K562 (cell line): ENCODE results near the gene RIOK3. TPM values are rescaled to one million over a fixed set of nuclear protein-coding genes. Genes with fewer than 3 reads are reported as not detected.
A peak's percentile ranks its signal among the peaks of the same experiment; 100 is the strongest.

Experiments used
- HLTF ChIP-seq: fragments of 450-650 bp; IDR thresholded peaks from 2 replicates; pipeline ENCODE4 v1.6.1; 2016
- MXI1 ChIP-seq: IDR thresholded peaks from 2 replicates; pipeline ENCODE4 v1.6.1; 2011; ENCODE audit warnings: low read depth, mild to moderate bottlenecking, improper control_type of control experiment, low read length
- MYNN ChIP-seq, 2 experiments: sonication (generic); formaldehyde crosslinking in 1 of 2; IDR thresholded peaks; 2 replicates each; pipeline versions ENCODE4 v1.5.0 to v1.6.1; 2016 to 2020; ENCODE audit warnings: antibody characterized with exemption in 1 of 2, missing genetic modification reagents in 1 of 2
- NBN ChIP-seq: fragments of 450-650 bp; IDR thresholded peaks from 2 replicates; pipeline ENCODE4 v1.6.1; 2016; ENCODE audit warnings: low read depth, mild to moderate bottlenecking
- PTRF ChIP-seq: fragments of 450-650 bp; IDR thresholded peaks from 2 replicates; pipeline ENCODE4 v1.6.1; 2016; ENCODE audit warnings: mild to moderate bottlenecking, missing genetic modification characterization, missing compliant biosample characterization
- RB1 ChIP-seq: fragments of 450-650 bp; IDR thresholded peaks from 2 replicates; pipeline ENCODE4 v1.6.1; 2017; ENCODE audit warnings: low read depth, mild to moderate bottlenecking
- SAFB2 ChIP-seq: fragments of 200-400 bp; formaldehyde crosslinking; IDR thresholded peaks from 2 replicates; pipeline ENCODE4 v1.6.1; 2018; ENCODE audit warnings: borderline replicate concordance, low read length, low read depth, moderate library complexity; ENCODE audit not compliant: severe bottlenecking
- SMARCE1 ChIP-seq: fragments of 450-650 bp; IDR thresholded peaks from 2 replicates; pipeline ENCODE4 v1.7.1; 2016; ENCODE audit warnings: mild to moderate bottlenecking
- TCF15 ChIP-seq: fragments of 250-450 bp; sonication (Bioruptor Pico); IDR thresholded peaks from 2 replicates; pipeline ENCODE4 v1.8.0; 2022; ENCODE audit warnings: moderate library complexity, mild to moderate bottlenecking, inconsistent platforms
- YY1 ChIP-seq, 3 experiments: IDR thresholded peaks; 2 replicates each; pipeline ENCODE4 v1.6.1; 2011; ENCODE audit warnings: low read length in 2 of 3, mild to moderate bottlenecking in 2 of 3, moderate library complexity in 2 of 3, borderline replicate concordance in 1 of 3, control low read depth in 1 of 3, low read depth in 1 of 3; ENCODE audit not compliant: insufficient read depth in 3 of 3, insufficient replicate concordance in 2 of 3, control insufficient read depth in 1 of 3, insufficient read length in 1 of 3; ENCODE audit errors: extremely low read depth in 1 of 3
- ZBTB49 ChIP-seq: sonication (generic); formaldehyde crosslinking; IDR thresholded peaks from 2 replicates; pipeline ENCODE4 v1.8.0; 2022; ENCODE audit warnings: missing genetic modification reagents, mild to moderate bottlenecking, borderline replicate concordance
- ZNF224 ChIP-seq: sonication (generic); formaldehyde crosslinking; IDR thresholded peaks from 2 replicates; pipeline ENCODE4 v1.8.0; 2022; ENCODE audit warnings: mild to moderate bottlenecking, missing genetic modification reagents
- ZNF717 ChIP-seq: fragments of 250-450 bp; sonication (Bioruptor Pico); IDR thresholded peaks from 2 replicates; pipeline ENCODE4 v1.5.0; 2021
- ZNF780A ChIP-seq: fragments of 250-450 bp; sonication (Bioruptor Pico); IDR thresholded peaks from 2 replicates; pipeline ENCODE4 v1.5.0; 2021; ENCODE audit warnings: mild to moderate bottlenecking
- polyA plus RNA-seq, 8 experiments: library from polyadenylated mRNA; depleted of rRNA in 4 of 8; stranded (reverse) in 5 of 8; unstranded in 3 of 8; fragments of >200 nt; fragmentation: Nextera tagmentation in 2 of 8; fragmentation: Illumina TruSeq in 1 of 8; extraction: Ambion mirVana in 2 of 8; extraction: Trizol in 1 of 8; gene quantifications; 2 replicates each; pipeline versions ENCODE4 v1.2.1 to v1.2.3, GENCODE V29; 2011 to 2014; ENCODE audit warnings: inconsistent platforms in 1 of 8, missing spikeins in 1 of 8
- total RNA-seq, 7 experiments: library from RNA; depleted of rRNA in 6 of 7; stranded (reverse); fragments of >200 nt in 6 of 7; fragmentation: Illumina TruSeq in 2 of 7; extraction: Trizol in 2 of 7; gene quantifications; 2 replicates each; pipeline versions ENCODE4 v1.2.1 to v1.2.3, GENCODE V29; 2011 to 2021; ENCODE audit warnings: low replicate concordance in 1 of 7
- TF ChIP-seq, protein P1 (sequence below): IDR thresholded peaks from 3 replicates; pipeline ENCODE4 v1.6.1; 2011; ENCODE audit warnings: borderline replicate concordance, mild to moderate bottlenecking, moderate library complexity; ENCODE audit not compliant: insufficient read length; ENCODE audit errors: extremely low read depth
- TF ChIP-seq, protein P2 (sequence below): fragments of 250-450 bp; sonication (Bioruptor Pico); IDR thresholded peaks from 2 replicates; pipeline ENCODE4 v1.5.0; 2020; ENCODE audit warnings: mild to moderate bottlenecking, borderline replicate concordance
- TF ChIP-seq, protein P3 (sequence below): sonication (generic); formaldehyde crosslinking; IDR thresholded peaks from 2 replicates; pipeline ENCODE4 v1.8.0; 2022; ENCODE audit warnings: missing genetic modification reagents, mild to moderate bottlenecking, borderline replicate concordance

Gene RIOK3
- total and polyA plus RNA-seq, 9 of the 15 experiments (the other 6 are each of a cell fraction or from before 2014, with no cell fraction given), result 21.4 to 89.5 (median 62.9) TPM

- TF ChIP-seq, protein P1, sequence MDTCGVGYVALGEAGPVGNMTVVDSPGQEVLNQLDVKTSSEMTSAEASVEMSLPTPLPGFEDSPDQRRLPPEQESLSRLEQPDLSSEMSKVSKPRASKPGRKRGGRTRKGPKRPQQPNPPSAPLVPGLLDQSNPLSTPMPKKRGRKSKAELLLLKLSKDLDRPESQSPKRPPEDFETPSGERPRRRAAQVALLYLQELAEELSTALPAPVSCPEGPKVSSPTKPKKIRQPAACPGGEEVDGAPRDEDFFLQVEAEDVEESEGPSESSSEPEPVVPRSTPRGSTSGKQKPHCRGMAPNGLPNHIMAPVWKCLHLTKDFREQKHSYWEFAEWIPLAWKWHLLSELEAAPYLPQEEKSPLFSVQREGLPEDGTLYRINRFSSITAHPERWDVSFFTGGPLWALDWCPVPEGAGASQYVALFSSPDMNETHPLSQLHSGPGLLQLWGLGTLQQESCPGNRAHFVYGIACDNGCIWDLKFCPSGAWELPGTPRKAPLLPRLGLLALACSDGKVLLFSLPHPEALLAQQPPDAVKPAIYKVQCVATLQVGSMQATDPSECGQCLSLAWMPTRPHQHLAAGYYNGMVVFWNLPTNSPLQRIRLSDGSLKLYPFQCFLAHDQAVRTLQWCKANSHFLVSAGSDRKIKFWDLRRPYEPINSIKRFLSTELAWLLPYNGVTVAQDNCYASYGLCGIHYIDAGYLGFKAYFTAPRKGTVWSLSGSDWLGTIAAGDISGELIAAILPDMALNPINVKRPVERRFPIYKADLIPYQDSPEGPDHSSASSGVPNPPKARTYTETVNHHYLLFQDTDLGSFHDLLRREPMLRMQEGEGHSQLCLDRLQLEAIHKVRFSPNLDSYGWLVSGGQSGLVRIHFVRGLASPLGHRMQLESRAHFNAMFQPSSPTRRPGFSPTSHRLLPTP, result no peak
- no peak for TF ChIP-seq TCF15 (CRISPR knock-in tag)
- no peak for TF ChIP-seq SAFB2
- TF ChIP-seq ZBTB49 (CRISPR knock-in tag), result no peak
- TF ChIP-seq MXI1, result peak; percentile 88
- peak; percentile 72; the same call in 1 of the 2 replicates for TF ChIP-seq RB1
- TF ChIP-seq NBN, result peak; percentile 68
- TF ChIP-seq ZNF224, result no peak; the same call in 1 of the 2 replicates
- TF ChIP-seq, protein P2, sequence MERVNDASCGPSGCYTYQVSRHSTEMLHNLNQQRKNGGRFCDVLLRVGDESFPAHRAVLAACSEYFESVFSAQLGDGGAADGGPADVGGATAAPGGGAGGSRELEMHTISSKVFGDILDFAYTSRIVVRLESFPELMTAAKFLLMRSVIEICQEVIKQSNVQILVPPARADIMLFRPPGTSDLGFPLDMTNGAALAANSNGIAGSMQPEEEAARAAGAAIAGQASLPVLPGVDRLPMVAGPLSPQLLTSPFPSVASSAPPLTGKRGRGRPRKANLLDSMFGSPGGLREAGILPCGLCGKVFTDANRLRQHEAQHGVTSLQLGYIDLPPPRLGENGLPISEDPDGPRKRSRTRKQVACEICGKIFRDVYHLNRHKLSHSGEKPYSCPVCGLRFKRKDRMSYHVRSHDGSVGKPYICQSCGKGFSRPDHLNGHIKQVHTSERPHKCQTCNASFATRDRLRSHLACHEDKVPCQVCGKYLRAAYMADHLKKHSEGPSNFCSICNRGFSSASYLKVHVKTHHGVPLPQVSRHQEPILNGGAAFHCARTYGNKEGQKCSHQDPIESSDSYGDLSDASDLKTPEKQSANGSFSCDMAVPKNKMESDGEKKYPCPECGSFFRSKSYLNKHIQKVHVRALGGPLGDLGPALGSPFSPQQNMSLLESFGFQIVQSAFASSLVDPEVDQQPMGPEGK, result no peak
- TF ChIP-seq MYNN (IDR thresholded peaks at IDR 0.05), result peak; percentile 91
- TF ChIP-seq MYNN (CRISPR knock-in tag; IDR thresholded peaks at IDR 0.05), result no peak
- TF ChIP-seq, protein P3, sequence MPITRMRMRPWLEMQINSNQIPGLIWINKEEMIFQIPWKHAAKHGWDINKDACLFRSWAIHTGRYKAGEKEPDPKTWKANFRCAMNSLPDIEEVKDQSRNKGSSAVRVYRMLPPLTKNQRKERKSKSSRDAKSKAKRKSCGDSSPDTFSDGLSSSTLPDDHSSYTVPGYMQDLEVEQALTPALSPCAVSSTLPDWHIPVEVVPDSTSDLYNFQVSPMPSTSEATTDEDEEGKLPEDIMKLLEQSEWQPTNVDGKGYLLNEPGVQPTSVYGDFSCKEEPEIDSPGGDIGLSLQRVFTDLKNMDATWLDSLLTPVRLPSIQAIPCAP (CRISPR knock-in tag), result no peak
- TF ChIP-seq ZNF717, result no peak
- no peak for TF ChIP-seq PTRF (tag)
- TF ChIP-seq YY1 (IDR thresholded peaks at IDR 0.05; ENCODE audit: borderline replicate concordance in 1 of 3, control insufficient read depth in 1 of 3, extremely low read depth in 1 of 3, insufficient read depth in 3 of 3, insufficient read length in 1 of 3, insufficient replicate concordance in 2 of 3, low read depth in 1 of 3, low read length in 2 of 3), result peak; percentile 45 to 90 (median 83)
- no peak for TF ChIP-seq ZNF780A (CRISPR knock-in tag)
- TF ChIP-seq HLTF, result no peak
- TF ChIP-seq SMARCE1, result 0 out of 2 replicates have a peak, but pooled peaks have one; percentile 40
These were observed at the start of gene RIOK3 (continued) for GRCh38 chr18:23452728-23453679.
